Stimulated activated naive CD8-positive, alpha-beta T cell treated with anti-CD3 and anti-CD28 coated beads, Interleukin-15, Interleukin-2, amounts not matched to agents 100 ng/mL and 50 ng/mL, for 24 hours (primary cell): Measurements from ENCODE around the gene GDF2.

Experiments used
- H3K27ac Mint-ChIP-seq: one replicate; pipeline ENCODE4 v1.8.0; 2021; ENCODE audit warnings: mild to moderate bottlenecking, mixed read lengths
- H3K27me3 Mint-ChIP-seq: one replicate; pipeline ENCODE4 v1.8.0; 2021; ENCODE audit warnings: mixed read lengths
- H3K36me3 Mint-ChIP-seq: one replicate; pipeline ENCODE4 v1.8.0; 2021; ENCODE audit warnings: low read depth, mixed read lengths
- H3K4me1 Mint-ChIP-seq: one replicate; pipeline ENCODE4 v1.8.0; 2021; ENCODE audit warnings: low read depth, mixed read lengths
- H3K4me3 Mint-ChIP-seq: one replicate; pipeline ENCODE4 v1.8.0; 2021; ENCODE audit warnings: mild to moderate bottlenecking, mixed read lengths
- H3K9me3 Mint-ChIP-seq: one replicate; pipeline ENCODE4 v1.8.0; 2021; ENCODE audit warnings: mixed read lengths

GDF2 gene

GRCh38 chr10:47368431-47369180, 46.4 kb downstream of the GDF2 start:
- Mint-ChIP-seq H3K27ac (no peak overlapping the region), H3K4me1 (no peaks in the 10 kb centered on the region), H3K4me3 (no peak overlapping the region), H3K9me3 (no peaks in the 10 kb centered on the region), H3K36me3 (no peaks in the 10 kb centered on the region), H3K27me3 (no peaks in the 10 kb centered on the region)

DNA sequence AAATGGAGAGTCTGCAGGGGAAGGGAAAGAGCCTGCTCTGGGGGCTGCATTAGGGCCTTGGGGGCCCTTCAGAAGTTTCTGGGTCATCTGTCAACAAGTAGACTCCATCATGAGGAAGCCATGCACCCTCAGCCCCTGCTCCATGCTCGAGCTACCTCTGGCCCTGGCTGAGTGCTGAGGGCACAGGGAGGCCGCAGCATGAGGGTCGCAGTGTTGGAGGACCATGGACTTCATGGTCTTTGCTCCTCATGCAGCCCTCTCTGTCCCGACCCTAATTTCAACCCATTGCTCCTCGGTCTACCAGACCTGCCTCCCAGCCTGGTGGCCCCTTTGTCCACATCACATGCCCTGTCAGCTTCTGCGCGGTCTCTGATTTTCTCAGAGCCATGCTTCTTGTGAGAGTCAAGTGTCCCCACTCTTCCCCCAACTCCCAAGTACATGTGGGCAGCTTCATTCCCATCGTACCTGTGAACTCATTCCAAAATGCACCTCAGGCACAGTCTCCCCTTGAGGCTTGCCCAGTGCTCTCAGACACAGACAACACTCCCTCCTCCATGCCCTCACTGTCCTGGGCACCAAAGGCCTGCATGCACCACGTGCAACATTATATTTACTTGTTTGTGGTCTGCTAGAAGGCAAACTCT, 47.1 kb downstream of the GDF2 start:
- H3K4me3 Mint-ChIP-seq: no peak overlapping the region
- no peak overlapping the region for H3K27ac Mint-ChIP-seq
- H3K9me3 Mint-ChIP-seq: no peaks in the 10 kb centered on the region
- H3K36me3 Mint-ChIP-seq: no peaks in the 10 kb centered on the region
- no peaks in the 10 kb centered on the region for H3K4me1 Mint-ChIP-seq
- no peaks in the 10 kb centered on the region for H3K27me3 Mint-ChIP-seq

GRCh38 chr10:47370015-47370767, 47.9 kb downstream of the GDF2 start:
- no peak overlapping the region for H3K27ac Mint-ChIP-seq
- no peaks in the 10 kb centered on the region for H3K4me1 Mint-ChIP-seq
- H3K27me3 Mint-ChIP-seq: no peaks in the 10 kb centered on the region
- H3K36me3 Mint-ChIP-seq: no peaks in the 10 kb centered on the region
- H3K9me3 Mint-ChIP-seq: no peaks in the 10 kb centered on the region
- no peak overlapping the region for H3K4me3 Mint-ChIP-seq

- Mint-ChIP-seq H3K27ac (no peak overlapping the region), H3K4me1 (no peaks in the 10 kb centered on the region), H3K9me3 (no peaks in the 10 kb centered on the region), H3K27me3 (peaks cover 4% of the 10 kb centered on the region), H3K4me3 (no peak overlapping the region), H3K36me3 (no peaks in the 10 kb centered on the region)
These were observed 48.6 kb downstream of the GDF2 start for GRCh38 chr10:47370878-47371277.

DNA sequence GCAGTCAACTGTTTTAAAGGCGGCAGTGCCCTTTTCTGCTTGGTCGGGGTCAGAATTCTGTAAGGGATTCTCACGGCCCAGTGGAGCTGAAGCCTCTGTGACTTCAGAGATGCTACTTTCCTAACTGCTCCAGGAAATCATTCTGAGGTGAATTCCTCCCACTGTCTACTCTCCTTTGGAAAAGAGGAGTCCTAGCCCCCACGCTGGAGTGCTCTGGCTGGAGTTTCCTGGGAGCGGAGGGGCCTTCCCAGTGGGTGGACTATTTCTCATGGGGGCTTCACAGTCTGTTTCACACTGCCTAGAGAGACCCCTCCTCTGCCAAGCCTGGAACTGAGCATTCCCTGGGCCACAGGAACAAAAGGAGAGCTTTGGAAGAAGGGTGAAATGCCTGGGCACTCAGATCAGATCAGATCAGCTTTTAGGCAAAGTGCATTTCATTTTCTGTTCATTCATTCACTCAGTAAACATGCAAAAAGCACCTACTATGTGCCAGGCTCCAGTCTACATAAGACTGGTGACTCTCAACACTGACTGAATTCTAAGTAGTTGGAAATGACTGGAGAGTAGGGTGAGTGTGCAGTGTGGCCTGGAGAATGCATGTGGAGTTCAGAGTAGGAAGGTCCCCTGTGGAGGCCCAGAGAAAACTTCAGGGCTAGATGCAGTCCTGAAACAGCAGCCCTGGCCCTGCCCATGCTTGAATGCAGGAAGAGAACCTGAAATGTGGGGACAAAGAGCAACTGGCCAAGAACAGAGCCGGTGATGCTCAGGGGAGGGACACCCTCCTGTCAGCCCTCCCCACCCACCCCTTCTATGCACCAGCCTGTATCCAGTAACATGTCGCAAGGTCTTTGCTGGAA, 49.6 kb downstream of the GDF2 start:
- no peaks in the 10 kb centered on the region for H3K36me3 Mint-ChIP-seq
- peaks cover 13% of the 10 kb centered on the region for H3K27me3 Mint-ChIP-seq
- no peak overlapping the region for H3K27ac Mint-ChIP-seq

GRCh38 chr10:47372726-47373125, 50.5 kb downstream of the GDF2 start:
- no peaks in the 10 kb centered on the region for H3K9me3 Mint-ChIP-seq

More for the DNA sequence above, 49.6 kb downstream of the GDF2 start:
- Mint-ChIP-seq H3K9me3 (no peaks in the 10 kb centered on the region), H3K4me1 (no peaks in the 10 kb centered on the region), H3K4me3 (no peak overlapping the region)

DNA sequence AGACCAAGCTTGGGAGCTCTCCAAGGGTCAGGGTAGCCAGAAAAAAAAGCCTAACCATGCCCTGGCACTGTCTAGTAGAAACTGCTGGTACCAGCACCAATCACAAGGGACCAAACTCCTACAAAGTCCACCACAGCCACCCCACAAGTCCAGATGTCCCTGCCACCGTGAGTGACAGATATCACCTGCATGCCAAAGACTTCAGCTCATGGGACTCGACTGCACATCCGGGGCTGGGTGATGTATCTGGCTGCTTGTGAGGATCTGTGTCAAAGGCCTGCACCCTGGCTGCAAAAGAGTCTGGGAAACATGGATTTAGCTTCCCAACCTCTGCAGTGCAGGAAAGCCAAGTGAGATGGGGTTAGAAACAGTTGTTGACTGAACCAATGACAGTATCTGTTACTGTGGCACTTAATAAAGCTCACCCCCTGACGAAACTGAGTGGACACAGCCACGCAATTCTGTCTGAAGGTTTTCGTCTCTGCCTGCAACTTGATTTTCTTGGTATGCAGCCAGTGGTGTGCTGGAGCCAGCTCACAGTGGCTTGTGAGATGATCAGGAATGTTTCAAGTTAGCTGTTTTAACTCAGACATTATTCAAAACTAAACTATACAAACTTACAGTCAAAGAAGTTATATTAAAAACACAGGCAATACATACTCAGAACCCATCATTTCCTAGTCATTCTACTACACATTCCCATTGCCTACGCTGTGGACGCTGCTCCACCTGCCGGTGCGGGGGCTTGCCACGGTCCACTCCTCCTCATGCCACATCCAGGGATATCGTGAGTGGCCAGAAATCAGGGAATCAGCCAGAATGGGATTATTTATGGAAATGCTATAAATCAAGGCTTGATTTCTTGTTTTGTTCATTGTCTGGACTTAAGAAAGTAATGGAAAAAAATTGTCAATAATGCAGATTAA, 52.6 kb downstream of the GDF2 start:
- H3K4me1 Mint-ChIP-seq: no peaks in the 10 kb centered on the region
- H3K36me3 Mint-ChIP-seq: no peaks in the 10 kb centered on the region
- H3K4me3 Mint-ChIP-seq: no peak overlapping the region
- no peaks in the 10 kb centered on the region for H3K9me3 Mint-ChIP-seq
- peaks cover 42% of the 10 kb centered on the region for H3K27me3 Mint-ChIP-seq
- no peak overlapping the region for H3K27ac Mint-ChIP-seq

More at GRCh38 chr10:47372726-47373125, 50.5 kb downstream of the GDF2 start:
- H3K4me1 Mint-ChIP-seq: no peaks in the 10 kb centered on the region
- peaks cover 22% of the 10 kb centered on the region for H3K27me3 Mint-ChIP-seq
- H3K27ac Mint-ChIP-seq: no peak overlapping the region
- no peak overlapping the region for H3K4me3 Mint-ChIP-seq
- H3K36me3 Mint-ChIP-seq: no peaks in the 10 kb centered on the region

- no peaks in the 10 kb centered on the region for H3K4me1 Mint-ChIP-seq
- no peaks in the 10 kb centered on the region for H3K9me3 Mint-ChIP-seq
- no peak overlapping the region for H3K4me3 Mint-ChIP-seq
- no peak overlapping the region for H3K27ac Mint-ChIP-seq
- H3K27me3 Mint-ChIP-seq: peaks cover 60% of the 10 kb centered on the region
- no peaks in the 10 kb centered on the region for H3K36me3 Mint-ChIP-seq
These were observed 54.4 kb downstream of the GDF2 start for GRCh38 chr10:47376522-47377220.
